Thoracic aorta (tissue), 2 donors: Measurements from ENCODE around the gene PAM. TPM values are rescaled to one million over a fixed set of nuclear protein-coding genes. Genes with fewer than 3 reads are reported as not detected.
A peak's percentile ranks its signal among the peaks of the same experiment; 100 is the strongest.

Experiments used
- ATAC-seq: fragments of 150-250 bp; one replicate; pipeline ENCODE4 v1.8.0; 2017; ENCODE audit warnings: low read depth; ENCODE audit not compliant: insufficient number of reproducible peaks, low FRiP score
- DNase-seq: peaks from one replicate; pipeline ENCODE4 v3.0.0-alpha.2; 2020; ENCODE audit warnings: low spot score
- H3K27ac ChIP-seq, 2 donors: fragments of 200-600 bp; sonication (generic); 1 replicate in 1 of 2; 2 replicates in 1 of 2; pipeline ENCODE4 v1.5.1; 2016; ENCODE audit warnings: mild to moderate bottlenecking in 2 of 2, moderate library complexity in 2 of 2
- H3K27me3 ChIP-seq: fragments of 200-600 bp; sonication (generic); replicated peaks from 2 replicates; pipeline ENCODE4 v1.6.0; 2016; ENCODE audit warnings: mild to moderate bottlenecking; ENCODE audit not compliant: insufficient read depth
- H3K36me3 ChIP-seq: fragments of 200-600 bp; sonication (generic); one replicate; pipeline ENCODE4 v1.5.1; 2016
- H3K4me1 ChIP-seq, 2 donors: fragments of 200-600 bp; sonication (generic); 1 replicate in 1 of 2; 2 replicates in 1 of 2; pipeline versions ENCODE4 v1.5.1 to v1.6.0; 2016; ENCODE audit warnings: low read depth in 2 of 2, mild to moderate bottlenecking in 1 of 2; ENCODE audit not compliant: control insufficient read depth in 1 of 2
- H3K4me3 ChIP-seq: fragments of 200-600 bp; sonication (generic); 2 replicates; pipeline ENCODE4 v1.5.1; 2016; ENCODE audit warnings: mild to moderate bottlenecking
- H3K9me3 ChIP-seq: fragments of 200-600 bp; sonication (generic); 2 replicates; pipeline ENCODE4 v1.5.1; 2016
- total RNA-seq, 2 donors: library from RNA; depleted of rRNA; stranded (reverse); fragments of >200 nt; gene quantifications; one replicate each; pipeline versions ENCODE4 v1.1.0 to v1.2.3, GENCODE V29; 2016
- TF ChIP-seq, protein P1 (sequence below): fragments of 200-600 bp; sonication (generic); IDR thresholded peaks from one replicate; pipeline ENCODE4 v1.5.1; 2019; ENCODE audit warnings: antibody characterized with exemption

Gene PAM
- total RNA-seq, 2 donors from 2014 or later, result 571 to 806 TPM

DNA sequence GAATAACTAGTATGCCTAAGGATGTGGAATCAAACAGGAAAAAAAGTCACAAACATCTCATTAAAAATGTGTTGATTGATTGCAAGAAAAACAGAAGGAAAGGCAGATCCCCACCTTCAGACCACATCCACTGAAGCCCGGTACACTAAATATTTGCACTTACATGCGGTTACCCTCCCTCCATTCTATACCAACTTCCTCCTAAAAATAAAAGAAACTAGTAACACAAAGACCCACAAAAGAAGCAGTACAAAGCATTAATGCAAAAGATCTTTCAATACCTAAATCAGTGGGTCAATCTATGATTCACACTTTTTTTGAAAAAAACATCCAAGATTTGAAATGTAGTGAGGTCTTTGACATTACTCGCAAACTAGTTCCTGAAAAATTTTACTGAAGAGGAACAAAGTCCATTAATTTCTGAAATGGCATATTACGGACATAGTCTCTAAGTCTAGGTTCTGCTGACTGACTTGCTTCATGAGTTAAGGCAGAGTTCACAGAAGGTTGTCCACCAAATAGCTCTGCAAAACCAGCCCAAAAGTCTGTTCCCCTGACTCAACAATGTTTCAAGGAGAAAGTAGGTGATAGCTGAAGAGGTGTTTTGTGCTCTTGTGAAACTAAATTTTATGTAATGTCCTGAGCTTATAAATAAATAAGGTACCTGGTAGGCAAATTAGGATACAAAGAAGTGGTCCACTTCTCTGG, 100.7 kb downstream of the PAM start:
- Histone ChIP-seq H3K27ac (no peak overlapping the region), H3K27me3 (no peaks in the 10 kb centered on the region), H3K4me1 (peaks cover 0 to 2% of the 10 kb centered on the region in 2 donors), H3K4me3 (no peak overlapping the region), H3K9me3 (no peaks in the 10 kb centered on the region), H3K36me3 (no peaks in the 10 kb centered on the region)
- DNase-seq, result no peak
- TF ChIP-seq, protein P1, sequence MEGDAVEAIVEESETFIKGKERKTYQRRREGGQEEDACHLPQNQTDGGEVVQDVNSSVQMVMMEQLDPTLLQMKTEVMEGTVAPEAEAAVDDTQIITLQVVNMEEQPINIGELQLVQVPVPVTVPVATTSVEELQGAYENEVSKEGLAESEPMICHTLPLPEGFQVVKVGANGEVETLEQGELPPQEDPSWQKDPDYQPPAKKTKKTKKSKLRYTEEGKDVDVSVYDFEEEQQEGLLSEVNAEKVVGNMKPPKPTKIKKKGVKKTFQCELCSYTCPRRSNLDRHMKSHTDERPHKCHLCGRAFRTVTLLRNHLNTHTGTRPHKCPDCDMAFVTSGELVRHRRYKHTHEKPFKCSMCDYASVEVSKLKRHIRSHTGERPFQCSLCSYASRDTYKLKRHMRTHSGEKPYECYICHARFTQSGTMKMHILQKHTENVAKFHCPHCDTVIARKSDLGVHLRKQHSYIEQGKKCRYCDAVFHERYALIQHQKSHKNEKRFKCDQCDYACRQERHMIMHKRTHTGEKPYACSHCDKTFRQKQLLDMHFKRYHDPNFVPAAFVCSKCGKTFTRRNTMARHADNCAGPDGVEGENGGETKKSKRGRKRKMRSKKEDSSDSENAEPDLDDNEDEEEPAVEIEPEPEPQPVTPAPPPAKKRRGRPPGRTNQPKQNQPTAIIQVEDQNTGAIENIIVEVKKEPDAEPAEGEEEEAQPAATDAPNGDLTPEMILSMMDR, result no peak
- ATAC-seq, result no peak

DNA sequence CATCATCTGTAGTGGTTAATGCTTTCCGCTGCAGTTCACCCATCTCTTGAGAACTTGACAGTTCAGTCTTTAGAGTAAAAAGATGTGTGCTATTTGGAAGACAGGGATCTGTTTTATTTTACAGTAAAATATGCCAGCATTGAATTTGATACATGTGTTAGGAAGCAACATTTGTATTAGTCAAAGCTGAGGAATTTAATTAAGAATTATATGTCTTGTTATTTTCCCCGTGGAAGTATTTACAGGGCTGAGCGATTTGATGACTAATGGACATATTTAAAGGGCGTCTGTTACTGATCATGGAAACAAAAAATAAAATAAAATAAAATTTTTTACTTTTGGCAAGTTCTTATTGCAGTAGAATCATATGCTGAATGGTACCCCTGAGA, 101.3 kb downstream of the PAM start:
- no peak overlapping the region for H3K27ac ChIP-seq
- no peaks in the 10 kb centered on the region for H3K9me3 ChIP-seq
- peaks cover 0 to 2% of the 10 kb centered on the region in 2 donors for H3K4me1 ChIP-seq
- DNase-seq, result no peak
- TF ChIP-seq, protein P1, result no peak
- no peaks in the 10 kb centered on the region for H3K27me3 ChIP-seq
- ATAC-seq, result no peak
- no peak overlapping the region for H3K4me3 ChIP-seq
- H3K36me3 ChIP-seq, result no peaks in the 10 kb centered on the region

DNA sequence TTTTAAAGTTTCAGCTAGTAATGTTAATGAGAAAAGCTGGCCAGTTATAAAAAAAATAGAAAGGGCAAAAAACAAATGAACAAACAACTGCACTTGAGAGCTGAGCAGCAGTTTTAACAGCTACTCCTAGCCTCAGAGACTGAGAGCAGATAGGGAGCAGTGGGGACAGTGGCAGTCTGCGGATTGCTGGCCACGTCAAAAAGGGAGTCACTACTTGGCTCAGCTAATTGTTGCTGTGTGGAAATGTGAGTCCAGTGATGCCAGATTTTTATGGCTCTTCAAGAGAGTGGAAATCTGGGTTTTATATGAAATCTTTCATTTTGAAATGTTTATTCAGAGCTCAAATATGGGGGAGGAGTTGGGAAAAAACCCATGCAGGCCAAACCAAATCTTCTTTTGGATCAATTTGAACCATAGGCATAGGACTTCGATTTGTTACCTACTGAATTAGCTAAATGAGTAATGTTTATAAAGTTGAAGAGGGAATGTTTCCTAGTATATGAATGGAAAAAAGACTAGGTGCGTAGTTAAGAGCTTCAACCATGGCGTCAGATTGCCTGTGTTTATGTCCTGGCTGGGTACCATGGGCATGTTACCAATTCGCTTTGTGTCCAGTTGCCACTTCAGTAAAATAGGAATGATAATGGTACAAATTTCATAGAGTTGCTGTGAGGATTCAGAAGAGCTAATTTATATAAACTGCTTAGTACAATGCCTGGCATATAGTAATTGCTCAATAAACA, 102.1 kb downstream of the PAM start:
- H3K36me3 ChIP-seq, result no peaks in the 10 kb centered on the region
- ATAC-seq, result no peak
- H3K27ac ChIP-seq, result peak overlapping the region in 1 of 2 donors; percentile 15
- H3K4me1 ChIP-seq, result peaks cover 0 to 2% of the 10 kb centered on the region in 2 donors
- no peaks in the 10 kb centered on the region for H3K27me3 ChIP-seq
- TF ChIP-seq, protein P1, result no peak
- H3K4me3 ChIP-seq, result no peak overlapping the region
- no peaks in the 10 kb centered on the region for H3K9me3 ChIP-seq
- no peak for DNase-seq

DNA sequence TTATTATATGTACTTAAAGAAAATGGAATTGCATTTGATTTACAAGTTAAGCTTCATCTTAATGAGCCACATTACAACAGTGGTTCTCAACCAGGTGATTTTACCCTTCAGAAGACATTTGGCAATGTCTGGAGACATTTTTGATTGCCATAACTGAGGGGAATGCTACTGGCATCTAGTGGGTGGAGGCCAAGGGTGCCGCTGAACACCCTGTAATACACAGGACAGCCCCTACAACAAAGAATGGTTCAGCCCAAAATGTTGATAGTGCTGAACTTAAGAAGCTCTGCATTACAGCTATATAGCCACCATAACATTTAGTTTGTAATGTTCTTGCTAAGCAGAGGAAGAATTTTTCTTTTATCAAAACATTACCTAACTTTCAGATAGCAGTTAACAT, 103.1 kb downstream of the PAM start:
- H3K9me3 ChIP-seq, result no peaks in the 10 kb centered on the region
- peaks cover 2 to 4% of the 10 kb centered on the region in 2 donors for H3K4me1 ChIP-seq
- no peak overlapping the region for H3K27ac ChIP-seq
- no peak overlapping the region for H3K4me3 ChIP-seq
- ATAC-seq (no peak), DNase-seq (no peak)
- no peaks in the 10 kb centered on the region for H3K27me3 ChIP-seq
- no peaks in the 10 kb centered on the region for H3K36me3 ChIP-seq
- TF ChIP-seq, protein P1, result no peak

DNA sequence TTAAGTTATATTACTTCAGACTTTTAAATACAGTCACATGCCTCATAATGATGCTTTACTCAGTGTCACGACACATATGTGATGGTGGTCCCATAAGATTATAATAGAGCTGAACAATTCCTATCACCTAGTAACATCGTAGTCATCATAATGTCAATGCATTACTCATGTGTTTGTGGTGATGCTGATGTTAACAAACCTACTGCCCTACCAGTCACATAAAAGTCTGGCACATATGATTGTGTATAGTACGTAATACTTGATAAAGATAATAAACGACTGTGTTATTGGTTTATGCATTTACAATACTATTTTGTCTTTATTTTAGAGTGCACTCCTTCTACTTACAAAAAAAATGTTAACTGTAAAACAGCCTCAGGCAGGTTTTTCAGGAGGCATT, 103.7 kb downstream of the PAM start:
- DNase-seq (no peak), ATAC-seq (no peak)
- no peak overlapping the region for H3K27ac ChIP-seq
- H3K4me3 ChIP-seq, result no peak overlapping the region
- no peaks in the 10 kb centered on the region for H3K9me3 ChIP-seq
- H3K27me3 ChIP-seq, result no peaks in the 10 kb centered on the region
- TF ChIP-seq, protein P1, result no peak
- no peaks in the 10 kb centered on the region for H3K36me3 ChIP-seq
- H3K4me1 ChIP-seq, result peaks cover 2 to 4% of the 10 kb centered on the region in 2 donors
